Measurements from ENCODE around the gene SYNDIG1L.
A peak's percentile ranks its signal among the peaks of the same experiment; 100 is the strongest.

Gene SYNDIG1L

DNA sequence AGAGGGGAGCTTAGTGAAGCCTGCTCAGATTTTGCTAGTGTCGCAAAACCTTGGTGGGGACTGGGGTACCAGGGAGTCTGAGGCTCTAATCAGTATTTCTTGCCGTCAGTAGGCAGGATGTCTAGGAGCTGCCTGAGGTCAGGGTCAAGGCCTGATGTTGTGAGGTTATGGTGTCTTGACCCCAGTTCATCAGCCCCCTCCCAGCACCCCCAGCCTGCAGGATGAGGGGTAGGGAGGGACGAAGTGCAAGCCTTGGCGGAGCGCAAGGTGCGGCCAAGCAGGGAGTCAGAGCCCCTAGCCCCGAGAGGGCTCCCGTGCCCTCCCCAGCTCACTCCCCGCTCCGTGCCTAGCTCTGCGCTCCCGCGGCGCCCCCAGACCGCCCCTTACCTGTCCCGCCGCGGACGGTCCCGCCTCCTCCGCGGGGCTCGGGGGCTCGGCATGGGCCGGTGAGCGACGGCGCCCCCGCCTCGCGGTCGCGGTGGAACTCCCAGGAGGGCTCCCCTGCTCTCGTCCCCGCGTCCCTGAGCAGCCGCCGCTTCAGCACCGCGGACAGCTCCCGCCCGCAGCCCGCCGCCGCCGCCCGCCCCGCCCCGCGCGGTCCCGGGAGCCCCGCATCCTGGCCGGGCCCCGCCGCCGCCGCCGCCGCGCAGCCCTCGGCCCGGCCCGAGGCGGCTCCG lies 347 bp downstream of the SYNDIG1L start:
- Histone ChIP-seq H4K8ac (ENCODE audit: low read depth, low read length) (no peak overlapping the region), H2BK12ac (ENCODE audit: low read length) (no peak overlapping the region), H3K18ac (ENCODE audit: low read length) (peak overlapping the region; percentile 27), H2BK15ac (ENCODE audit: low read length) (no peak overlapping the region), H2AFZ (ENCODE audit: low read length) (no peak overlapping the region), H3K79me1 (ENCODE audit: low read depth, low read length) (no peaks in the 10 kb centered on the region), H2AK5ac (ENCODE audit: low read depth, low read length) (no peak overlapping the region), H2BK120ac (ENCODE audit: low read depth, low read length) (no peak overlapping the region), H3K9ac (ENCODE audit: low read depth, low read length, poor library complexity) (peak overlapping the region; percentile 30), H4K91ac (ENCODE audit: low read depth, low read length, poor library complexity) (no peak overlapping the region), H3K4me2 (ENCODE audit: insufficient read depth, low read length, poor library complexity, severe bottlenecking) (peak overlapping the region; percentile 59), H3K4me3 (ENCODE audit: low read length in 2 of 2) (peak overlapping the region in 1 of 2 donors; percentile 13), H3K14ac (ENCODE audit: low read length) (peak overlapping the region; percentile 4), H3K4me1 (ENCODE audit: control insufficient read depth in 2 of 2, insufficient read depth in 1 of 2, low read depth in 1 of 2, low read length in 2 of 2) (peaks cover 0 to 11% of the 10 kb centered on the region in 2 donors), H3K36me3 (replicated peaks in 1 of 2; ENCODE audit: control insufficient read depth in 2 of 2, insufficient read depth in 2 of 2, low read length in 2 of 2) (no peaks in the 10 kb centered on the region), H3K27me3 (ENCODE audit: control insufficient read depth in 3 of 3, insufficient read depth in 3 of 3, low read depth in 1 of 3, low read length in 3 of 3) (peaks cover 0 to 80% (median 11%) of the 10 kb centered on the region in 3 experiments), H3K9me3 (replicated peaks in 1 of 2; ENCODE audit: control insufficient read depth in 2 of 2, insufficient read depth in 1 of 2, low read depth in 1 of 2, low read length in 2 of 2) (no peaks in the 10 kb centered on the region), H3K4ac (ENCODE audit: low read length) (no peak overlapping the region), H2BK5ac (ENCODE audit: low read length) (peak overlapping the region; percentile 40), H3K23ac (ENCODE audit: low read depth, low read length, poor library complexity) (peak overlapping the region; percentile 44), H3K27ac (replicated peaks; ENCODE audit: low read length) (no peak overlapping the region)
- no CpG with 5 or more reads among the region's 66 CpGs for WGBS, 2 donors (ENCODE audit: extremely low coverage in 2 of 2, insufficient read length in 2 of 2, insufficient replicate concordance in 1 of 2)
- peak; percentile 78 for DNase-seq (ENCODE audit: low spot score)

DNA sequence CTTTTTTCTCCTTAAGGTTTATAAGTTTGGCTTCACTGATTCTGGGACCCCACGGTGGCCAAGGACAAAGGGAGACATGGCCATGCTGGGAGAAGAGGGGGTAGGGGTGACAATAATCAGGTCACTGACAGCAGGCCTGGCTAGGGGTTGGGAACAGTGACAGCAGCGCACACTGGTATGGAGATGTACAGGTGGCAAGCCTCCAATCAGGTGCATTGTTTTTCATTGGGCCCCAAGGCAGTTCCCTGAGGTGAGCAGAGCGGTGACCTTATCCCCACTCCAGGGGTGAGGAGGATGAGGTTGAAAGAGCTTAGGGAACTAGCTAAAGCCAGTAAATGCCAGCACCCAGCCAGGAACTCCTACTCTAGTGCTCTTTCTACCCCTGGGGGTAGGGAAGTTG lies 1.4 kb downstream of the SYNDIG1L start:
- Histone ChIP-seq H3K23ac (ENCODE audit: low read depth, low read length, poor library complexity) (no peak overlapping the region), H2BK120ac (ENCODE audit: low read depth, low read length) (no peak overlapping the region), H2BK5ac (ENCODE audit: low read length) (no peak overlapping the region), H4K8ac (ENCODE audit: low read depth, low read length) (no peak overlapping the region), H3K79me1 (ENCODE audit: low read depth, low read length) (no peaks in the 10 kb centered on the region), H3K27ac (replicated peaks; ENCODE audit: low read length) (no peak overlapping the region), H3K4ac (ENCODE audit: low read length) (no peak overlapping the region), H2AK5ac (ENCODE audit: low read depth, low read length) (no peak overlapping the region), H4K91ac (ENCODE audit: low read depth, low read length, poor library complexity) (no peak overlapping the region), H2BK15ac (ENCODE audit: low read length) (no peak overlapping the region), H3K14ac (ENCODE audit: low read length) (no peak overlapping the region), H3K9ac (ENCODE audit: low read depth, low read length, poor library complexity) (no peak overlapping the region), H3K4me3 (ENCODE audit: low read length in 2 of 2) (no peak overlapping the region), H3K9me3 (replicated peaks in 1 of 2; ENCODE audit: control insufficient read depth in 2 of 2, insufficient read depth in 1 of 2, low read depth in 1 of 2, low read length in 2 of 2) (no peaks in the 10 kb centered on the region), H3K18ac (ENCODE audit: low read length) (no peak overlapping the region), H3K4me1 (ENCODE audit: control insufficient read depth in 2 of 2, insufficient read depth in 1 of 2, low read depth in 1 of 2, low read length in 2 of 2) (peaks cover 0 to 7% of the 10 kb centered on the region in 2 donors), H2BK12ac (ENCODE audit: low read length) (no peak overlapping the region), H3K4me2 (ENCODE audit: insufficient read depth, low read length, poor library complexity, severe bottlenecking) (no peak overlapping the region), H3K36me3 (replicated peaks in 1 of 2; ENCODE audit: control insufficient read depth in 2 of 2, insufficient read depth in 2 of 2, low read length in 2 of 2) (no peaks in the 10 kb centered on the region), H3K27me3 (ENCODE audit: control insufficient read depth in 3 of 3, insufficient read depth in 3 of 3, low read depth in 1 of 3, low read length in 3 of 3) (peaks cover 0 to 79% (median 11%) of the 10 kb centered on the region in 3 experiments), H2AFZ (ENCODE audit: low read length) (no peak overlapping the region)
- no peak for DNase-seq (ENCODE audit: low spot score)
- WGBS, 2 donors (ENCODE audit: extremely low coverage in 2 of 2, insufficient read length in 2 of 2, insufficient replicate concordance in 1 of 2), result no CpG with 5 or more reads among the region's 3 CpGs

- H3K23ac ChIP-seq (ENCODE audit: low read depth, low read length, poor library complexity), result no peak overlapping the region
- WGBS, 2 donors (ENCODE audit: extremely low coverage in 2 of 2, insufficient read length in 2 of 2, insufficient replicate concordance in 1 of 2), result no CpG with 5 or more reads among the region's 7 CpGs
- DNase-seq (ENCODE audit: low spot score), result no peak
- H3K18ac ChIP-seq (ENCODE audit: low read length), result no peak overlapping the region
- H3K36me3 ChIP-seq (replicated peaks in 1 of 2; ENCODE audit: control insufficient read depth in 2 of 2, insufficient read depth in 2 of 2, low read length in 2 of 2), result no peaks in the 10 kb centered on the region
- H3K27me3 ChIP-seq (ENCODE audit: control insufficient read depth in 3 of 3, insufficient read depth in 3 of 3, low read depth in 1 of 3, low read length in 3 of 3), result peaks cover 0 to 77% (median 11%) of the 10 kb centered on the region in 3 experiments
- no peak overlapping the region for H2BK5ac ChIP-seq (ENCODE audit: low read length)
- H3K4ac ChIP-seq (ENCODE audit: low read length), result no peak overlapping the region
- peaks cover 0 to 12% of the 10 kb centered on the region in 2 donors for H3K4me1 ChIP-seq (ENCODE audit: control insufficient read depth in 2 of 2, insufficient read depth in 1 of 2, low read depth in 1 of 2, low read length in 2 of 2)
- no peaks in the 10 kb centered on the region for H3K79me1 ChIP-seq (ENCODE audit: low read depth, low read length)
- H2AK5ac ChIP-seq (ENCODE audit: low read depth, low read length), result no peak overlapping the region
- H2AFZ ChIP-seq (ENCODE audit: low read length), result no peak overlapping the region
- no peak overlapping the region for H4K8ac ChIP-seq (ENCODE audit: low read depth, low read length)
- H4K91ac ChIP-seq (ENCODE audit: low read depth, low read length, poor library complexity), result no peak overlapping the region
- H3K9ac ChIP-seq (ENCODE audit: low read depth, low read length, poor library complexity), result no peak overlapping the region
- no peak overlapping the region for H3K4me2 ChIP-seq (ENCODE audit: insufficient read depth, low read length, poor library complexity, severe bottlenecking)
- H3K14ac ChIP-seq (ENCODE audit: low read length), result no peak overlapping the region
- no peaks in the 10 kb centered on the region for H3K9me3 ChIP-seq (replicated peaks in 1 of 2; ENCODE audit: control insufficient read depth in 2 of 2, insufficient read depth in 1 of 2, low read depth in 1 of 2, low read length in 2 of 2)
- no peak overlapping the region for H2BK15ac ChIP-seq (ENCODE audit: low read length)
- no peak overlapping the region for H3K4me3 ChIP-seq (ENCODE audit: low read length in 2 of 2)
- H3K27ac ChIP-seq (replicated peaks; ENCODE audit: low read length), result no peak overlapping the region
- no peak overlapping the region for H2BK12ac ChIP-seq (ENCODE audit: low read length)
- H2BK120ac ChIP-seq (ENCODE audit: low read depth, low read length), result no peak overlapping the region
Measured at GRCh38 chr14:74423246-74423645, 2.8 kb downstream of the SYNDIG1L start.

GRCh38 chr14:74421981-74422380 lies 4.0 kb downstream of the SYNDIG1L start:
- Histone ChIP-seq H4K91ac (ENCODE audit: low read depth, low read length, poor library complexity) (no peak overlapping the region), H2BK120ac (ENCODE audit: low read depth, low read length) (no peak overlapping the region), H3K27me3 (ENCODE audit: control insufficient read depth in 3 of 3, insufficient read depth in 3 of 3, low read depth in 1 of 3, low read length in 3 of 3) (peaks cover 0 to 74% (median 11%) of the 10 kb centered on the region in 3 experiments), H3K36me3 (replicated peaks in 1 of 2; ENCODE audit: control insufficient read depth in 2 of 2, insufficient read depth in 2 of 2, low read length in 2 of 2) (no peaks in the 10 kb centered on the region), H3K27ac (replicated peaks; ENCODE audit: low read length) (no peak overlapping the region), H2AK5ac (ENCODE audit: low read depth, low read length) (no peak overlapping the region), H3K23ac (ENCODE audit: low read depth, low read length, poor library complexity) (no peak overlapping the region), H4K8ac (ENCODE audit: low read depth, low read length) (no peak overlapping the region), H3K4me2 (ENCODE audit: insufficient read depth, low read length, poor library complexity, severe bottlenecking) (no peak overlapping the region), H3K79me1 (ENCODE audit: low read depth, low read length) (no peaks in the 10 kb centered on the region), H2BK5ac (ENCODE audit: low read length) (no peak overlapping the region), H3K4me3 (ENCODE audit: low read length in 2 of 2) (no peak overlapping the region), H2AFZ (ENCODE audit: low read length) (no peak overlapping the region), H3K9me3 (replicated peaks in 1 of 2; ENCODE audit: control insufficient read depth in 2 of 2, insufficient read depth in 1 of 2, low read depth in 1 of 2, low read length in 2 of 2) (no peaks in the 10 kb centered on the region), H3K4ac (ENCODE audit: low read length) (no peak overlapping the region), H3K14ac (ENCODE audit: low read length) (no peak overlapping the region), H2BK15ac (ENCODE audit: low read length) (no peak overlapping the region), H3K18ac (ENCODE audit: low read length) (no peak overlapping the region), H3K9ac (ENCODE audit: low read depth, low read length, poor library complexity) (no peak overlapping the region), H2BK12ac (ENCODE audit: low read length) (no peak overlapping the region), H3K4me1 (ENCODE audit: control insufficient read depth in 2 of 2, insufficient read depth in 1 of 2, low read depth in 1 of 2, low read length in 2 of 2) (peaks cover 0 to 19% of the 10 kb centered on the region in 2 donors)
- no CpG with 5 or more reads among the region's 5 CpGs for WGBS, 2 donors (ENCODE audit: extremely low coverage in 2 of 2, insufficient read length in 2 of 2, insufficient replicate concordance in 1 of 2)
- no peak for DNase-seq (ENCODE audit: low spot score)
